ENCODE measurements around the gene MAML1.
"Not testable (repeated sequence)": the region's sequence is repeated elsewhere in the genome, so short reads cannot be mapped to it uniquely, and the experiment has no call there.

MAML1 gene

GRCh38 chr5:179734536-179735164 lies 2.0 kb downstream of the MAML1 start:
- DNase-seq = no peak

- no peak for DNase-seq
These were observed 6.1 kb downstream of the MAML1 start for GRCh38 chr5:179738742-179739141.

GRCh38 chr5:179744106-179744505 lies 11.5 kb downstream of the MAML1 start:
- DNase-seq = not testable (repeated sequence)

GRCh38 chr5:179746872-179747271 lies 14.2 kb downstream of the MAML1 start:
- DNase-seq = no peak

- DNase-seq = no peak
These were observed 15.2 kb downstream of the MAML1 start for GRCh38 chr5:179747811-179748210.

GRCh38 chr5:179749857-179750508 lies 17.4 kb downstream of the MAML1 start:
- no peak for DNase-seq

GRCh38 chr5:179753971-179754370 lies 21.3 kb downstream of the MAML1 start:
- no peak for DNase-seq

GRCh38 chr5:179755022-179755421 lies 22.4 kb downstream of the MAML1 start:
- no peak for DNase-seq

GRCh38 chr5:179758955-179759354 lies 26.3 kb downstream of the MAML1 start:
- DNase-seq = no peak

- no peak for DNase-seq
These were observed 27.2 kb downstream of the MAML1 start for GRCh38 chr5:179759581-179760551.

GRCh38 chr5:179762079-179762780 lies 29.6 kb downstream of the MAML1 start:
- DNase-seq = peak in 2 of 14 donors; percentile 4 to 23

- no peak for DNase-seq
These were observed 30.2 kb downstream of the MAML1 start for GRCh38 chr5:179762781-179763176.

GRCh38 chr5:179763215-179763945 lies 30.8 kb downstream of the MAML1 start:
- DNase-seq = peak in 7 of 14 donors; percentile 2 to 51 (median 19)

GRCh38 chr5:179764056-179764455 lies 31.4 kb downstream of the MAML1 start:
- no peak for DNase-seq

GRCh38 chr5:179765400-179765799 lies 32.8 kb downstream of the MAML1 start:
- DNase-seq = peak in 1 of 14 donors; percentile 38

- DNase-seq = peak in 1 of 14 donors; percentile 47
These were observed 33.6 kb downstream of the MAML1 start for GRCh38 chr5:179766021-179766725.

GRCh38 chr5:179766726-179767455 lies 34.3 kb downstream of the MAML1 start:
- DNase-seq = no peak

- DNase-seq = no peak
These were observed 35.0 kb downstream of the MAML1 start for GRCh38 chr5:179767496-179768100.

GRCh38 chr5:179768326-179769085 lies 35.9 kb downstream of the MAML1 start:
- DNase-seq = no peak
